Nephron (organoid): ENCODE data around the gene NEK7.
"Not testable (repeated sequence)": the region's sequence is repeated elsewhere in the genome, so short reads cannot be mapped to it uniquely, and the experiment has no call there.

ENCODE experiments used
- H3K27ac Mint-ChIP-seq, 3 experiments: 2 replicates each; pipeline ENCODE4 v1.8.0; 2020; ENCODE audit warnings: mixed read lengths in 3 of 3, mild to moderate bottlenecking in 2 of 3, moderate library complexity in 1 of 3
- H3K27me3 Mint-ChIP-seq: 2 replicates; pipeline ENCODE4 v1.8.0; 2021; ENCODE audit warnings: low read depth, mild to moderate bottlenecking, moderate library complexity, mixed read lengths
- H3K36me3 Mint-ChIP-seq: 2 replicates; pipeline ENCODE4 v1.8.0; 2020; ENCODE audit warnings: low read depth, mixed read lengths
- H3K4me1 Mint-ChIP-seq: 2 replicates; pipeline ENCODE4 v1.8.0; 2020; ENCODE audit warnings: mixed read lengths
- H3K4me3 Mint-ChIP-seq, 3 experiments: 2 replicates each; pipeline ENCODE4 v1.8.0; 2020; ENCODE audit warnings: mild to moderate bottlenecking in 3 of 3, mixed read lengths in 3 of 3, moderate library complexity in 2 of 3
- H3K9me3 Mint-ChIP-seq: 2 replicates; pipeline ENCODE4 v1.8.0; 2020; ENCODE audit warnings: mixed read lengths
- CTCF ChIP-seq, 3 experiments: fragments of 200-600 bp; sonication (generic); IDR thresholded peaks; one replicate each; pipeline ENCODE4 v1.5.0; 2021; ENCODE audit warnings: antibody characterized with exemption in 3 of 3; ENCODE audit not compliant: unreplicated experiment in 3 of 3

Gene NEK7

GRCh38 chr1:198295971-198296370 is 139.2 kb downstream of the NEK7 start:
- peak overlapping the region; percentile 24 to 90 (median 57) for H3K27ac Mint-ChIP-seq
- H3K9me3 Mint-ChIP-seq: no peaks in the 10 kb centered on the region
- no peak for TF ChIP-seq CTCF (IDR thresholded peaks at IDR 0.05; ENCODE audit: unreplicated experiment in 3 of 3)
- peak overlapping the region in 2 of 3 experiments; percentile 28 to 61 for H3K4me3 Mint-ChIP-seq
- H3K27me3 Mint-ChIP-seq: no peaks in the 10 kb centered on the region
- peaks cover 28% of the 10 kb centered on the region for H3K4me1 Mint-ChIP-seq
- H3K36me3 Mint-ChIP-seq: peaks cover 19% of the 10 kb centered on the region

- Mint-ChIP-seq H3K4me3 (no peak overlapping the region), H3K27me3 (no peaks in the 10 kb centered on the region), H3K36me3 (peaks cover 19% of the 10 kb centered on the region), H3K27ac (no peak overlapping the region), H3K4me1 (peaks cover 22% of the 10 kb centered on the region), H3K9me3 (no peaks in the 10 kb centered on the region)
- no peak for TF ChIP-seq CTCF (IDR thresholded peaks at IDR 0.05; ENCODE audit: unreplicated experiment in 3 of 3)
Observed at GRCh38 chr1:198297281-198297680, 140.5 kb downstream of the NEK7 start.

GRCh38 chr1:198298640-198299039 is 141.8 kb downstream of the NEK7 start:
- peaks cover 22% of the 10 kb centered on the region for H3K4me1 Mint-ChIP-seq
- H3K27ac Mint-ChIP-seq: no peak overlapping the region
- H3K9me3 Mint-ChIP-seq: no peaks in the 10 kb centered on the region
- TF ChIP-seq CTCF (IDR thresholded peaks at IDR 0.05; ENCODE audit: unreplicated experiment in 3 of 3): no peak
- peaks cover 19% of the 10 kb centered on the region for H3K36me3 Mint-ChIP-seq
- H3K27me3 Mint-ChIP-seq: no peaks in the 10 kb centered on the region
- H3K4me3 Mint-ChIP-seq: no peak overlapping the region

- H3K9me3 Mint-ChIP-seq: no peaks in the 10 kb centered on the region
- no peak for TF ChIP-seq CTCF (IDR thresholded peaks at IDR 0.05; ENCODE audit: unreplicated experiment in 3 of 3)
- no peaks in the 10 kb centered on the region for H3K27me3 Mint-ChIP-seq
- peaks cover 19% of the 10 kb centered on the region for H3K36me3 Mint-ChIP-seq
- peaks cover 15% of the 10 kb centered on the region for H3K4me1 Mint-ChIP-seq
- H3K27ac Mint-ChIP-seq: no peak overlapping the region
- no peak overlapping the region for H3K4me3 Mint-ChIP-seq
Observed at GRCh38 chr1:198300451-198300850, 143.7 kb downstream of the NEK7 start.

- Mint-ChIP-seq H3K4me3 (no peak overlapping the region), H3K4me1 (no peaks in the 10 kb centered on the region), H3K9me3 (peaks cover 3% of the 10 kb centered on the region), H3K36me3 (peaks cover 22% of the 10 kb centered on the region), H3K27me3 (no peaks in the 10 kb centered on the region), H3K27ac (no peak overlapping the region)
- no peak for TF ChIP-seq CTCF (IDR thresholded peaks at IDR 0.05; ENCODE audit: unreplicated experiment in 3 of 3)
Observed at GRCh38 chr1:198304431-198304830, 147.6 kb downstream of the NEK7 start.

- H3K27me3 Mint-ChIP-seq, H3K27ac Mint-ChIP-seq, H3K4me1 Mint-ChIP-seq, H3K4me3 Mint-ChIP-seq: not testable (repeated sequence)
- peaks cover 58% of the 10 kb centered on the region for H3K36me3 Mint-ChIP-seq
- peaks cover 14% of the 10 kb centered on the region for H3K9me3 Mint-ChIP-seq
Observed at GRCh38 chr1:198314817-198315216, 158.0 kb downstream of the NEK7 start.

- peaks cover 53% of the 10 kb centered on the region for H3K36me3 Mint-ChIP-seq
- not testable (repeated sequence) for H3K4me3 Mint-ChIP-seq, H3K4me1 Mint-ChIP-seq, H3K27me3 Mint-ChIP-seq, H3K27ac Mint-ChIP-seq
- peaks cover 11% of the 10 kb centered on the region for H3K9me3 Mint-ChIP-seq
Observed at GRCh38 chr1:198315331-198315730, 158.5 kb downstream of the NEK7 start.
